NCI-H2107 treated with DMSO at 0.1 percent for 48 hours (cell line): ENCODE results near the gene PCDHGA6.

Source experiments
- DNase-seq: peaks from one replicate; lab custom pipeline; 2025; ENCODE audit not compliant: unreplicated experiment; lab: John Stamatoyannopoulos, UW

PCDHGA6 gene

DNA sequence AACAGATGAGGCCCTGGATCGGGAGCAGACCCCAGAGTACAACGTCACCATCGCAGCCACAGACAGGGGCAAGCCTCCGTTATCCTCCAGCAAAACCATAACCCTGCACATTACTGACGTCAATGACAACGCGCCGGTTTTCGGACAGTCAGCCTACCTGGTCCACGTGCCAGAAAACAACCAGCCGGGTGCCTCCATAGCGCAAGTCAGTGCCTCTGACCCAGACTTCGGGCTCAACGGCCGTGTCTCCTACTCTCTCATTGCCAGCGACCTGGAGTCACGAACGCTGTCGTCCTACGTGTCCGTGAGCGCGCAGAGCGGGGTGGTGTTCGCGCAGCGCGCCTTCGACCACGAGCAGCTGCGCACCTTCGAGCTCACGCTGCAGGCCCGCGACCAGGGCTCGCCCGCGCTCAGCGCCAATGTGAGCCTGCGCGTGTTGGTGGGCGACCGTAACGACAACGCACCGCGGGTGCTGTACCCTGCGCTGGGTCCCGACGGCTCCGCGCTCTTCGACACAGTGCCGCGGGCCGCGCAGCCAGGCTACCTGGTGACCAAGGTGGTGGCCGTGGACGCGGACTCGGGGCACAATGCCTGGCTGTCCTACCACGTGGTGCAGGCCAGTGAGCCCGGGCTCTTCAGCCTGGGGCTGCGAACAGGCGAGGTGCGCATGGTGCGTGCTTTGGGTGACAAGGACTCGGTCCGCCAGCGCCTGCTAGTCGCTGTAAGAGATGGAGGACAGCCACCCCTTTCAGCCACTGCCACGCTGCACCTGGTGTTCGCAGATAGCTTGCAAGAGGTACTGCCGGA is 45.6 kb downstream of the PCDHGA6 start:
- no peak for DNase-seq

DNA sequence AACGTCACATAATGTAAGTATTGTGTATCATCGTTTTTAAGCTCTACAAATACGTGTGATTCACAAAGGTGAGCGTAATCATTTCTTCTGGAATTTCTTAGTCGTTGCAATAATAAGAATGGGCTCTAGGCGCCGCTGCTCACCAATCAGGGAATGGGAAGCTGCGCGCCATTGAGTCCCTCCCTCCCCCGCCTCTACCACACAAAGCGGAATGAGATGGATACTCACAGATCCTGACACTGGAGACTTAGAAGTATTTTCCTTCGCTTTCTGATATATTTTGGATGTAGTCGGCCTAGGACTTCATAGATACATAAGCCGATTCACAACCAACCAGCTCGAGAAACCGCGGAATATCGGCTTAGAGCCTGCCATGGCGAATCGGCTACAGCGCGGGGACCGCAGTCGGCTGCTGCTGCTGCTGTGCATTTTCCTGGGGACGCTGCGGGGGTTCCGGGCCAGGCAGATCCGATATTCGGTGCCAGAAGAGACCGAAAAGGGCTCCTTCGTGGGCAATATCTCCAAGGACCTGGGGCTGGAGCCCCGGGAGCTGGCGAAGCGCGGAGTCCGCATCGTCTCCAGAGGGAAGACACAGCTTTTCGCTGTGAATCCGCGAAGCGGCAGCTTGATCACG is 47.3 kb downstream of the PCDHGA6 start, which contains the start of gene PCDHGA11:
PCDHGA11 (plus strand) TSS at position 197 of the 634 bp plus-strand sequence; CDS start at position 374, 177 bp downstream.
- DNase-seq, result no peak

DNA sequence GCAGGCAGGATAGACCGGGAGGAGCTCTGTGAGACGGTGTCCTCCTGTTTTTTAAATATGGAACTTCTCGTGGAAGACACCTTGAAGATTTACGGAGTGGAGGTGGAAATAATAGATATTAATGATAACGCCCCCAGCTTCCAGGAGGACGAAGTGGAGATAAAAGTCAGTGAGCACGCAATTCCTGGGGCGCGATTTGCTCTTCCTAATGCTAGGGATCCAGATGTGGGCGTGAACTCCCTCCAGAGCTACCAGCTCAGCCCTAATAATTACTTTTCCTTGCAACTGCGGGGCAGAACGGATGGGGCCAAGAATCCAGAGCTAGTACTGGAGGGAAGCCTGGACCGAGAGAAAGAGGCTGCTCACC is 47.8 kb downstream of the PCDHGA6 start:
- no peak for DNase-seq

DNA sequence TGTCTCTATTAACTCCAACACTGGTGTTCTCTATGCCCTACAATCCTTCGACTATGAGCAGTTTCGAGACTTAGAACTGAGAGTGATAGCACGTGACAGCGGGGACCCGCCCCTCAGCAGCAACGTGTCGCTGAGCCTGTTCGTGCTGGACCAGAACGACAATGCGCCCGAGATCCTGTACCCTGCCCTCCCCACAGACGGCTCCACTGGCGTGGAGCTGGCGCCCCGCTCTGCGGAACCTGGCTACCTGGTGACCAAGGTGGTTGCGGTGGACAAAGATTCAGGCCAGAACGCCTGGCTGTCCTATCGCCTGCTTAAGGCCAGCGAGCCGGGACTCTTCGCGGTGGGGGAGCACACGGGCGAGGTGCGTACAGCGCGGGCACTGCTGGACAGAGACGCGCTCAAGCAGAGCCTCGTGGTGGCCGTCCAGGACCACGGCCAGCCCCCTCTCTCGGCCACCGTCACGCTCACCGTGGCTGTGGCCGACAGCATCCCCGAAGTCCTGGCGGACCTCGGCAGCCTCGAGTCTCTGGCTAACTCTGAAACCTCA is 49.1 kb downstream of the PCDHGA6 start:
- no peak for DNase-seq

DNA sequence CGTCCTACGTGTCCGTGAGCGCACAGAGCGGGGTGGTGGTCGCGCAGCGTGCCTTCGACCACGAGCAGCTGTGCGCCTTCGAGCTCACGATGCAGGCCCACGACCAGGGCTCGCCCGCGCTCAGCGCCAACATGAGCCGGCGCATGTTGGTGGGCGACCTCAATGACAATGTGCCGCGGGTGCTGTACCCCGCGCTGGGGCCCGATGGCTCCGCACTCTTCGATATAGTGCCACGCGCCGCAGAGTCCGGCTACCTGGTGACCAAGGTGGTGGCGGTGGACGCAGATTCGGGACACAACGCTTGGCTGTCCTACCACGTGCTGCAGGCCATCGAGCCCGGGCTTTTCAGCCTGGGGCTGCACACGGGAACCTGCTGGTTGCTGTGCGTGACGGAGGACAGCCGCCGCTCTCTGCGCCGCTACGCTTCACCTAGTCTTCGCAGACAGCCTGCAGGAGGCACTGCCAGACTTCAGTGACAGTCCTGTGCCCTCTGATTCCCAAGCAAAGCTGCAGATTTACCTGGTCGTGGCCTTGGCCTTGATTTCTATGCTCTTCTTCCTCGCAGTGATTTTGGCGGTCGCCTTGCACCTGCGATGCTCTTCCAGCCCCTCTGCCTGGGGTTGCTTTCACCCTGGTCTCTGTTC is 54.2 kb downstream of the PCDHGA6 start:
- no peak for DNase-seq
